Retina (tissue), 1 donor: Measurements from ENCODE around the gene CITED1.

Experiments used
- DNase-seq: peaks from one replicate; pipeline ENCODE4 v3.0.0-alpha.2; 2016

Gene CITED1

DNA sequence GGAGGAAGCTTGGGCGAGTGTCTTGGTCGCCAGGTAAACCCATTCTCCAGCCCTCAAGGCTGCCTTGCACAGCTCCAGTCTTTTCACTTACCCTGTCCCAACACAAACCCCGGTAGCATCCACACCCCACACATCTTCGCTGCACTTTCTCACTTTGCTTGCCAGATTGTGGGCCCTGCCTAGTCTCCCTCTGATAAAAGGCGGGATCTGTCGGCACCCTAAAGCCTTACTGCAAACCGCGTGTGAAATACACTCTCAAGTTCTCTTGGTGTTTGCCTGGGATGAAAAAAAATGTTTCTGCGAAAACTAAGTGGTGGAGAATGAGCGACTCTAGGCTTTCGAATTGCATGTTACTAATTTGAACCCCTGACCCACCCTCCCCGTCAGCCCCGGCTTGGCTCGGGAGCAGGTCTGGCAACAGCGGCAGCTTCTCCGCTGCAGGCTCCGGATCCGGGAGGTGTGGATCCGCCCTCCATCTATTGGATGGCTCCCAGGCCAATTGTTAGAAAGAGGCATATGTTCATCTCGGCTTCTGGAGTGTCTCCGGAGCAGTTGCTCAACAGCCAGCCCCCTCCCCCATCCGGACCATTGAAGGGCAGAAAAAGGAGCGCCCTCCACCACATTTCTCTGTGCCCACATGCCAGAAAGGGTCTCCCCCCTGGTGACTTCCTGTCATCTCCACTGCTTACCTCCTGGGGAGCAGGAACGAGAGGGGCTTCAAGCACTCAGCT is 3.0 kb upstream of the CITED1 start:
- peak; percentile 88 for DNase-seq

DNA sequence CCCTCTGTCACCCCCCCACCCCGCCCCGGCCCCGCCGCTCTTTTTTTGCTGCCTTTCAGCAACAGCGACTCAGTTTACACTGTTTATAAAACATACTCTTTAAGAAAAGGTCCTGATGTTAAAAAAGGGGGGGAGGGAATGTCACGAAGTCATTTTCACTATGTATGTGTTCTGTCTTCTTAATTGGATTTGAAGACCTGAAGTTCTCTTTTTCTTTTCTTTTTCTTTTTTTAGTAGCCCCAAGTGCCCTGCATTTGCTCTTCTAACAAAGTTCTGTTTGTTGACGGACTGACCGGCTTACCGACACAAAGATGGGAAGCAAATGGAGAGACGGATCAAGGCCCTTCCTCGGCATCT is 2.5 kb upstream of the CITED1 start:
- DNase-seq, result no peak

DNA sequence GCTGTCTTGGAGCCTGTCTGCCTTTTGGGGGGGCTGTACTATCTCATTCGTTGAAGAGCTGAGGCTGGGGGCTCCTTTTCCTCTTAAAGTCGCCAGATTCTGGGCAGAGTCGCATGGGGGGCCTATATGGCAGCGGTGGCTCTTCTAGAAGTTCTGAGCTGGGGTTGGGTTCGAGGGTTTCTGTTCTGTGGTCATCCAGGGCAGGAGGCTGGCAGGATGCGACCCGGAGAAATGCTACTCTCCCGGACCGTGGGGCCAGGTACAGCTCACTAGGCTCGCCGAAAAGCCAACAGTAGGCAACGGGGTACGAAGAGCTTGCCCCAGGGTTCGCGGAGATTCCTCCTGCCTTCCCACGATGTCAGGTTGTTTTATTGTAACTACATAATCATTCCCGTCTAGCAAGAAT is 1.9 kb upstream of the CITED1 start:
- DNase-seq, result no peak

DNA sequence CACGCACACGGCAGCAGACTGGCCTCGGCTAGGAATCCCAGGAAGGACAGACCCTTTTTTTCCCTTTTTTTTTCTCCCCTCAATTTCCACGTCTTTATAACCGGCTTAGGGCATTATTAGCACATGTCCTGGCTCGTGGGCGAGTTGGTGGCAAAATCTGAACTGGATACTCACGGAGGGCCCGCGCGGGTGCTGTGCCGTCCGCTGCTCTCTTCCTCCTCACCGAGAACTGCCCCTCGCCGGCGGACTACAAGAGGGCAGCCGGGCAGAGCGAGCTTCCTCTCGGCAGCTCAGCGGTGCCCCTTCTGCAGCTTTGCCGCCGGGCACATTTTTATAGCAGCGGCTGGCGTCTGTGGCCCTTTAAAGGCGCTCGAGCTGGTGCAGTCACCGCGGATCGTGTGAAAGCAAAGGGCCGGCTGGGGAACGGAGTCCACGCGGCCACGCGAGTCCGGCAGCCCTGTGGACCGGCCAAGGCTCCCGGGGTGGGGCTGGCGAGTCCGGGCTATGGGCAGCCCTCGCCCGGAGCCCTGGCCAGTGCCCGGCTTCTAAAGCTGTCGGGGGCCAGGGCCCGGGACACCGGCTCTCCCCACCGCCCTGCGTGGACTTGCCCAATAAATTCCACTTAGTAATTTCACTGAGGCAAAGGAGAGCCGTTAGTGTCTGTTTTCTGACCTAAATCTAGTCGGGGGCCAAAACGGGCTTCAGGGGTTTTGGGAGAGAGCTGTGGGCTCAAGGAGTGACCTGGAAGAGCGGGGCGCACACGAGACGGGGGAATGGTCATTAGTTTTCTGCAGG is 1.3 kb upstream of the CITED1 start:
- peak; percentile 92 for DNase-seq

DNA sequence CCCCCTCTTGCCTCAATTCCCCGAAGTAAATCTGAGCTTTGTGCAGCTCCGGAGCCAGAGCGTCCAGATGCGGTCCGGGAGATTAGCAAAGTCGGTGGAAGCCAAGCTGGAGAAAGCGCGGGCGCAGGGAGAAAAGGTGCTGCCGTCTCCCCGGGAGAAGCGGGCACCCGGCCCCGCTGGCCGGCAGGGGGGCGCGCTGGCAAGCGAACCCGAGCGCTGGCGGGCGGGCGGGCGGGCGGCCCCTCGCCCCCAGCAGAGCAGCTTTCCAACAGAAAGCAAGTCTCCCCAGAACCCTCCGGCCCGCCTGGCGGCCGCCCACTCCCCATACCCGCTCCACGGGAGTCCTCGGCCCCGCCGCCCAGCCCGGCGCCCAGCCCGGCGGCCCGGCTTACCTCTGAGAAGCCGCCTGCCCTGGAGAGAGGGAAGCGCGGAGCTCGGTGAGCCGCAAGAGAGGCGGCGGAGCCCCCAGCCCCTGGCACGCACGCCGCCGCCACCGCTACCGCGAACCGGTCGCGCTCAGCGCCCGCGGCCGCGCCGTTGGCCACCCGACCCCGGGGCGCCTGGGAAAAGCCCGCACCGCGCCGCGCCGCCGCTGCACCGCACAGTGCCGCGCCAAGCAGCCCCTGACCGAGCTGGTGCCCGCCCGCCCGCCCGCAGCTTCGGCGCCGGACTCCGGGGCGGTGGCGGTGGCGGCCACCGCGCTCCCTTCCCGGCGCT is 529 bp upstream of the CITED1 start:
- DNase-seq, result peak; percentile 51

DNA sequence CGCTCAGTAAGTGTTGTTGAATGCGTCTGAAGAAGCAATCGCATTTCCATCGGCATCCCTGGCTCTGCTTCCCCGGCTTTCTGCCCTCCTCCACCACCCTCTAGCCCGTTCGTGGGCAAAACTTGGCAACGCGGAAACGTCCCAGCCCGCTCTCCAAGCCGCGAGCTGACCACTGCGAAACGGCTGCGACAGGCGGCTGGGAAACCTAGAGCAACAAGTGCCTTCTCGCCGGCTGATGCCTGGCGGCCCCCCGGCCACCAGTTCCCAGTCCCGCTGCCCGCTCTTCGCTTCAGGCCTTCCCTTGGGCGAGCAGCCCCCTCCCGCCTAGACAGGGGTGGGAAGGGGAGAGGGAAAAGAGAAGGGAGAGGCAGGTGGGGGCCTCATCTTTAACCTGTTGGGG is 837 bp downstream of the CITED1 start:
- DNase-seq, result peak; percentile 67

DNA sequence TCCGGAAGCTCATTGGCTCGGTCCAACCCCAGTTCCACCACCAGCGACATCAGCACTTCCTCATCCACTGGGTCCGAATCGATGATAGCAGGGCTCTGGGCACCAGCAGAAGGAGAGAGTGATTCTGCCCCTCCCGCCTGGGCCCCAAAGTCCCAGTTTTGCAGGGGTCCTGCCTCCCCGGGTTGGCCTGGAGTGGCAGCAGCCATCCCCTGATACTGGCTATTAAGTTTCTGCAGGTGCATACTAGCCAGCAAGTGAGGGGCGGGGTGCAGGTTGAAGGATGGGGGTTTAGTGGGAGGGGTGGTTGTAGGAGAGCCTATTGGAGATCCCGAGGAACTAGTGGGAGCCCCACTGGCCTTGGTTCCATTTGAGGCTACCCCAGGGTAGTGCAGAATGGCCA is 3.9 kb downstream of the CITED1 start:
- DNase-seq, result no peak

DNA sequence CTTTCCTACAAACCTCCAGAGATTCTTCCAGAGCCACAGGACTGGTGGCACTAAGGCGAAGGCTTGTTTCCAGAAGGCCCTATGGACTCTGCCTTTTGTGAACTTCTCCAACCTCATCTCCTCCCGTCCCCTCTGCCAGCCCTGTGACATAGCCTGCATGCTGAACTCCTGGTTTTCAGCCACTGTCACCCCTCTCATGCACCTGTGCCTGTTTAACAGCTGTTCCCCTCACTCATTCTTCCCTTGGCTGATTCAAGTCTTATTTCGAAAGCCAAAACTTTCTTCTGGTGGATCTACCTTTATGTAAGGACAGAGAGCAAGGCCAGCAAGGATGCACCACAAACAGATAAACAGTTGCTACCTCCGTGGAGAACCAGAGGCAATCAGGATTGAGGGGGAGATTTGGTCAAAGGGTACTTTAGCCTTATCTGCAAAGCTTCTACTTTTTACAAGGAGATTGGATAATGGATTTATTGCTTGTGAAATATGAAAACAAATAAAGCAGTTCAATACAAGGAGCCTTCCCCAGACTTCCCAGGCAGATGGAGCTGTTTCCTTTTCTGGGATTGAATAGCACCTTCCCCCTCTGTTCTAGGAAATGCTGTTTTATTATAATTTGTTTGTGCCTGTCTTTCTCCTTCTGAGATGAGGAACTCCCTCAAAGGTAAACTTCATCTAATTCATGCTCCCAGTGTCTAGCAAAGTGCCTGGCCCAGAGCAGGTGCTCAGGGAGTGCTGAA is 5.7 kb downstream of the CITED1 start:
- DNase-seq, result no peak

DNA sequence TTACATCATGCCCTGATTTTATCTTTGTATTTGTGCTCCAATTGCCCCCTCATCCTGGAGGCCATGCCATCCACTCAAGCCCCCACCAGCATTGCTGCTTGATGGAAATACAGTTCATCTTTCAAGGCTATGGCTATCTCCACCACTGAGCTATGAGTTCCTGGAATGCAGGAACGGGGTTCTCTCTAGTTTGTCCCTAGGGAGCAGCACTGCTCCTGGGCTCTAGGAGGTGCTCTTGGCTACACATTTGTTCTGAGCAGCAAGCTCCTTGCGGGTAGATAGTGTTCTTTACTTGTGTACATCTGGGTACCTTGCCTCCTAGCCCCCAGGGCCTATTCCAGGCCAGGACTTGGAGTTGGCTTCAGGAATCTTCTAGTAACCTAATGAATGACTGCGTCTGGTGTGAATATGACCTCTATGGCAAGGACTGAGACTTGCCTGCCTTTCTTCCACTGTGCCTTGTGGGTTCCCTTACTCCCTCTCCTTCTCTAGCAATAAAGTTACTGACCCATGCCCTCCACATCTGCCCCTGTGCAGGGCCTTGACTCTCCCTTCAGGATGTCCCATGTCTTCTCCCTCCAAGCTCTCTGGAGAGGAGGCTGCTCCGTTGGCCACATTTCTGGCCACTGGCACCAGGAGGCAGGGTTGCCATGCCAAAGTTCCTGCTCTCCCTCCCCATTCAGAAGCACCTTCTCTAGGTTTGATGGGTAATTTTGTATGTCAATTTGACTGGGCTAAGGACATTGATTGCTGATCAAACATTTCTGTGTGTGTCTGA is 7.6 kb downstream of the CITED1 start:
- DNase-seq, result no peak

DNA sequence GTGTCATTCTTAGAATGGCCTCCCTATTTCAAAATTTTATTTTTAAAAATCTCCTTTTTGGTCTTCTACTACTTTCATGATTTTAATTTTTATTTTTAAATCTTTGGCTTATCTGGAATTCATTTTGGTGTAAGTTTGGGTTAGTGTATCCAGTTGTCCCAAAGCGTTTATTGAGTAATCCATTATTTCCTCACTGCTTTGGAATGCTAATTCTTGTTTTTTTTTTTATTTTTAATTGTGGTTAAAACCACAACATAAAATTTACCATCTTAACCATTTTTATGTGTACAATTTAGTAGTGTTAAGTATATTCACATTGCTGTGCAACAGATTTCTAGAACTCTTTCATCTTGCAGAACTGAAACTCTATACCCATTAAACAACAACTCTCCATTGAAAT is 8.7 kb downstream of the CITED1 start:
- DNase-seq, result no peak

DNA sequence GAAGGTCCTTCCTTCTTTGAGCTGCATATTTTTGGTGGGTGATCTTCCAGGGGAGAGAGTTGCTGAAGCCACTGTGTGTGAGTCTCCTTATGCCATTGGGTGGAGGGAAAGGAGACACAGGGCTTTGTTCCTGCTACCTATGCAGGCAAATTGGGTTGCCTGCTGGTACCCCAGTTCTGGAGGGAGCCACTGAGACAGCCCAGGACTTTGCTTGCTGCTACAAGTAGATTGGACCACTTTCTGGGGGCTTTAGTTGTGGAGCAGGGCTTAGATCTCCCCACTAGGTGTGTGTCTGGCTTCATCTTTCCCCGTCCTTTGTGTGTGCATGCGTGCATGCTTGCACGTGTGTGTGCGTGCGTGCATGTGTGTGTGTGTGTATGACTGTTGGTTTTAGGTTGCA is 10.0 kb downstream of the CITED1 start:
- DNase-seq, result no peak

DNA sequence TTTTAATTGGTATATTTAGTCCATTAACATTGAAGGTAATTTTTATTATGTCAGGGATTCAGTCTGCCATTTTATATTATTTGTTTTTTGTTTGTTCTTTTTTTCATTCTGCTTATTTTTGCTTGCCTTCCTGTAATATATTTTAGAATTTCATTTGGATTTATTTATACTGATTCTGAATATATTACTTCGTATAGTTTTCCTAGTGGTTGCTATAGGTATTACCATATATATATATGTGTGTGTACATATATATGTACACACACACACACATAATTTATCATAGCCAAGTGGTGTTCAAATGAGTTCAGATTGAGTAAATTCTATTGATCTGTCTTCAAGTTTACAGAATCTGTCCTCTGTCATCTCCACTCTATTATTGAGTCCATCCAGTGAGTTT is 11.2 kb downstream of the CITED1 start:
- DNase-seq, result no peak

DNA sequence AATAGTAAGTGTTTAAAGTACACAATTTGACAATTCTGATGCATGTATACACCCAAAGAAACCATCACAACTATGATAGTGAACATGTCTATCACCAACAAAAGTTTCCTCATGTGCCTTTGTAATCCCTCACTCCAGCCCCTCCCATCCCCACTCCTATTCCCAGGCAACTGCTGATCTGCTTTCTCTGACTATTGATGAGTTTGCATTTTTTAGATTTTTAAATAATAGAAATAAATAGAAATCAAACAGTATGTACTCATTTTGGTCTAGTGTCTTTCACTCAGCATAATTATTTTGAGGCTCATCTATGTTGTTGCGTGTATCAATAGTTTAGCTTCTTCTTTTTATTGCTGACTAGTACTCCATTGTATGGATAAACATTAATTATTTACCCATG is 23.4 kb downstream of the CITED1 start:
- DNase-seq, result no peak

DNA sequence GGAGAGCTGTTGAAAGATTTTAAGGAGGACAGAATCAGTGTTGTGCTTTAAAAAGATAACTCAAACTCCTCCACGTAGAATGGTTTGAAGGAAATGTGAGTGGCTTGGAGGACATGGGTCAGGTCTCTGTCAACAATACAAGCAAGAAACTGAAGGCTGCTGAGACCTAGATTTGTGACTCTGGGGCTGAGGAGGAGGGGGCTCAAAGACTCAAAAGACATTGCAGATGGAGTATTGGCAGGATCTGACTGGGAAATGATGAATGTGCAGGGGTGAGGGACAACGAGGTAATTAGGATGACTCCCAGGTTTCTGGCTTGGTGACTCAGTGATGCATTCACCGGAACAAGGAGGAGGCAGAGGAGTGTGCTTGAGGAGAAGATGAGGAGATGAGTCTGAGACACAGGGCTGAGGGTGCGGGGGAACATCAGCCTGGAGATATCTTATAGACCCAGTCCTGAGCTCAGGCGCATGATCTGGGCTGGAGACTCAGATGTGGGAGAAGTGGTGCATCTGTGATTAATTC is 25.3 kb downstream of the CITED1 start:
- DNase-seq, result no peak

DNA sequence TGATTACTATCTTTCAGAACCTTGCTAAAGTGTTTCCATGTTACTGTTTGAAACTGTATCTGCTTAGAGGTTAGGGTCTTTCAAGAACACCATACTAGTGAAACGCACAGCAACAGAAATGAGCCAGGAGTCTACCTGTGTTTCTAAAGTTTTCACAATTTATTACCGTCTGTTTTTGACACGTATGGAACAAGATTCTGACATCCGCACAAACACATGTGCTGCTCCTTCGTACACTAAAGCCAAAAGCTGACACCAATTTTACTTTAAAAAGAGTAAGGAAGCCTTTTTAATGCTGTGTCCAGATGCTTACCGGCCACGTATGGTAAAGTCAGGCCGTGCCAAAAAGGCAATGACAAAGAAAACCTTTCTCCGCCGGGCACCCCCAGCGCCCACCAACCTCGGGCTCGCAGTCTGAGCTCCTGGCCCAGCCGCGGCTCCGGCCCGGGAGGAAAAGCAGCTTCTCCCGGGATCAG is 29.2 kb downstream of the CITED1 start:
- no peak for DNase-seq

DNA sequence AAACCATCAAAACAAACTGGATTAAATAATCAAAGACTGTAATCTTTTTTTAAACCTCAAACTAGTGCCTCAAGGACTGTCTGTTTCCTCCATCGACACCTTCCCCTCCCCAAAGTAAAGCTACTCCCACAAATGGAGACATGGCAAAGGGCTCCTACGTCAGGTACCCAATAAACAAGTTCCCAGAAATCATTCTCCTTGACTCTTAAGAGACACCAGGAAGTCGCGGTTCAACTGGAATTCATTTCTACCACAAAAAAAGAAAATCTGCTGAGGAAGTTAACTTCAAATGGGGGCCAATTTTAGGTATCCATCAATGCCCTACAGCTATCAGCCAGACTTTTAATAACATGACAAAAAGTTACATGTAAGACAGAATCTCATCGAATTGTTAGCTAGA is 31.2 kb downstream of the CITED1 start:
- DNase-seq, result no peak

DNA sequence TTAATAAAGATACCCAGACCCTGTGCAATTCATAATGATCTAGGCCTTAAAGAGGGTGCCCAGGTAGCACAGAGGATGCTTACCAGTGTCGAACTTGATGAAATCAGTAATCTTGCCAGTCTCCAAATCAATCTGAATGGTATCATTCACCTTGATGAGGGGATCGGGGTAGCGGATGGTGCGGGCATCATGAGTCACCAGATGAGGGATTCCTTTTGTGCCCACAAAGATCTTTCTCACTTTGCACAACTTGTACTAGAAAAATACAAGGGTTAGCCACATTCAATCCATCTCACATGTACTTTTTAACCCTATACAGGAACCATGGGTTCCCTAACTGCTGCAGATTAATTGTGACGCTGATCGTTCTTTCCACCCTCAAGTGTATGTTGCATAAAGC is 32.0 kb downstream of the CITED1 start:
- no peak for DNase-seq

DNA sequence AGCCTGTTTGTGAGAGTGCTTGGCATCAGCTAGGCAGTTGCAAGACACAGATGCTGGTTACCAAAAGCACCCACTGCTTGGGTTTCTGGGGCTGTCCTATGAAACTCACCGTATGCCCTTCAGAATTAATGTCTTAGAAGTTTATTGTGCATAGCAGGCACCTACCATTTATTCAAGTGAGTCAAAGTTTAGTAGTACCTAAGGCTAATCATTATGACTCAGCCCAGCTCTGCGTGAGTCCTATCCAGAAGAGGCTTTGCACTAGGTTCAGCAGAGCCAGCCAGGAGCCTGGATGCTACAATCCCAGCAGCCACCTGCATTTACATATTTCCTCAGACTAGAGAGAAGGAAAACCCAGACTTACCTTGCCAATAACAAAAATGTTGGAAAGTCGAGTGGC is 32.8 kb downstream of the CITED1 start:
- no peak for DNase-seq

DNA sequence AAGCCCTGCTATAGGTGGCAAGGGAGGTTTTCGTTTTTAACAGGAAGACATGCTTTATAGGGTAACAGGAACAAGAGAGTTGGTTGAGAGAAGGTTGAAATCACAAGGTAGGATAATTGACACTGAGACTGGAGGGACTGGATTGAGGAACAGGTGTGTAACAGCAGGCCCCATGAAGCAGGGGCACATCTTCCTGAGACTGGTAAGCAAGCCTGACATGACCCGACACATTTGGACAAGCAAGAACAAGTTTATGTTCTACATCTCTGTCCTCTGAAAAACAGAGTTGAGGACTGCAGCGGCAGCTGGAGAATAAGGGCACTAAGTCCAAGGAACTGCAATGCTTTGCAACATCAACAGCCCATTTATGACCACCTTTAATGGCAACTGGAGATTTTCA is 33.9 kb downstream of the CITED1 start:
- no peak for DNase-seq

DNA sequence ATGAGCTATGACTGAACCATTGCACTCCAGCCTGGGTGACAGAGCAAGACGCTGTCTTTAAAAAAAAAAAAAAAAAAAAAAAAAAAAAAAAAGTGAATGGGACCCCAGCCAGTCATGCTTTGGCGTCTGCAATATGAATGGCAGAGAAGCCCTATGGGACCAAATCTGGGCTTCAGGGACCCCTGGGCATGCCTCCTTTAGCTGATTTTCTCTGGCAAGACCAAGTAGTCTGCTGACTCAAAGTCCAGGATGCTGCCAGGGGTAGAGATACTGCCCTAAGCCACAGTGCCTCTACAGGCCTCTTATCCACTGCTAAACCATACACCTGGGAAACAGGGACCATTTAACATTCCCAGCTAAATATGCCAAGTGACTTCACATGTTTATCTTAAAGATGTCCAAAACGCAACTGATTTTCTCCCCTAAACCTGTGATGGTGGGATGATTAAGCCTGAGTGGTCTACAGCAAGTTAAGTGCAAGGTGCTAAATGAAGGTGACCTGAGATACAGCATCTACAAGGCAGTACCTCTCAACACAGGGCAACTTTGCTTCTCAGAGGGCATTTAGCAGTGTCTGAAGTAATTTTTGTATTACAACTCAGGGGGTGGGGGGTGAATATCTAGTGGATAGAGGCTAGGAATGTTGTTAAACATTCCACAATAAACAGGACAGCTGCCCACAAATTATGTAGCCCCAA is 34.5 kb downstream of the CITED1 start:
- DNase-seq, result no peak

DNA sequence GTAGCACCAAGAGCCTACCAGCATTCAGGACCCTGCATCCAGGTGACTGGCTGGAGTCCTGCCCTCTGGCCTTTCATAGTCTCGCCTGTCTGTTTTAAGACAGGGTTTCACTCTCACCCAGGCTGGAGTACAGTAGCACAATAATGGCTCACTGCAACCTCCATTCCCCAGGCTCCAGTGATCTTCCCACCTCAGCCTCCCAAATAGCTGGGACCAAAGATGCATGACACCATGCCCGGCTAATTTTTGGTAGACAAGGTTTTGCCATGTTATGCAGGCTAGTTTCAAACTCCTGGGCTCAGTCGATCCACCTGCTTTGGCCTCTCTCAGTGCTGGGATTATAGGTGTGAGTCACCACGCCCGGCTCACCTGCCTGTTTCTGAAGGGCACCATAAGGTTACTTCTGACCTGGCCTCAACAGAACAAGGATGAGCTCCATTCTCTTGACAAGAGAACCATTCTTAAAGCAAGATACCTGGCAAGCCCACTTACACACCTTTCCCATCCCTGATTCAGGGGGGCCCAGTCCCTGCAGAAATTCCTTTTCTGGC is 35.3 kb downstream of the CITED1 start:
- no peak for DNase-seq
